ENCODE measurements around the gene STARD5.

Gene STARD5

GRCh38 chr15:81311752-81312464, 12.0 kb downstream of the STARD5 start:
- DNase-seq (ENCODE audit: low spot score) = peak; percentile 53

GRCh38 chr15:81310480-81310879, 13.5 kb downstream of the STARD5 start:
- DNase-seq (ENCODE audit: low spot score) = no peak

GRCh38 chr15:81309647-81310450, 14.1 kb downstream of the STARD5 start:
- no peak for DNase-seq (ENCODE audit: low spot score)

- no peak for DNase-seq (ENCODE audit: low spot score)
These were observed 15.7 kb downstream of the STARD5 start for GRCh38 chr15:81308260-81308659.

- DNase-seq (ENCODE audit: low spot score) = no peak
These were observed 19.7 kb downstream of the STARD5 start for GRCh38 chr15:81304226-81304625.

GRCh38 chr15:81303244-81304225, 20.4 kb downstream of the STARD5 start:
- DNase-seq (ENCODE audit: low spot score) = no peak

- peak; percentile 56 for DNase-seq (ENCODE audit: low spot score)
These were observed 21.2 kb downstream of the STARD5 start for GRCh38 chr15:81302701-81303109.

- DNase-seq (ENCODE audit: low spot score) = peak; percentile 51
These were observed 22.0 kb downstream of the STARD5 start for GRCh38 chr15:81301815-81302399.

GRCh38 chr15:81301385-81301784, 22.6 kb downstream of the STARD5 start:
- no peak for DNase-seq (ENCODE audit: low spot score)

- DNase-seq (ENCODE audit: low spot score) = no peak
These were observed 24.2 kb downstream of the STARD5 start for GRCh38 chr15:81299630-81300273.

GRCh38 chr15:81299156-81299555, 24.8 kb downstream of the STARD5 start:
- no peak for DNase-seq (ENCODE audit: low spot score)

GRCh38 chr15:81298611-81299010, 25.3 kb downstream of the STARD5 start:
- peak; percentile 24 for DNase-seq (ENCODE audit: low spot score)

GRCh38 chr15:81297603-81298575, 26.1 kb downstream of the STARD5 start:
- no peak for DNase-seq (ENCODE audit: low spot score)

- DNase-seq (ENCODE audit: low spot score) = no peak
These were observed 26.8 kb downstream of the STARD5 start for GRCh38 chr15:81297147-81297572.

GRCh38 chr15:81296673-81297072, 27.3 kb downstream of the STARD5 start:
- peak; percentile 94 for DNase-seq (ENCODE audit: low spot score)

- DNase-seq (ENCODE audit: low spot score) = no peak
These were observed 27.8 kb downstream of the STARD5 start for GRCh38 chr15:81296186-81296585.

- DNase-seq (ENCODE audit: low spot score) = peak; percentile 27
These were observed 28.3 kb downstream of the STARD5 start for GRCh38 chr15:81295486-81296121.

- DNase-seq (ENCODE audit: low spot score) = no peak
These were observed 29.4 kb downstream of the STARD5 start for GRCh38 chr15:81294516-81294880.

GRCh38 chr15:81293728-81294515, 30.0 kb downstream of the STARD5 start:
- peak; percentile 92 for DNase-seq (ENCODE audit: low spot score)

Data from NAMALWA (cell line).